B cell (primary cell): ENCODE measurements around the gene RGS1. TPM values are rescaled to one million over a fixed set of nuclear protein-coding genes. Genes with fewer than 3 reads are reported as not detected.

ENCODE experiments used
- ATAC-seq: fragments of 200-7000 bp; cut with Tn5 transposase; one replicate; pipeline ENCODE4 v1.10.0; 2021; ENCODE audit warnings: low read depth, mild to moderate bottlenecking, moderate number of reproducible peaks, moderate library complexity
- CTCF ChIA-PET: fragments of 350-600 bp; sonication (Branson Sonifier 250); formaldehyde crosslinking; loops from one replicate; lab custom pipeline; 2021; ENCODE audit warnings: antibody characterized with exemption, inconsistent platforms; lab: Charles Lee
- POLR2A ChIA-PET: fragments of 350-600 bp; sonication (Branson Sonifier 250); formaldehyde crosslinking; loops from one replicate; lab custom pipeline; 2021; ENCODE audit warnings: antibody characterized with exemption; lab: Charles Lee
- DNase-seq: peaks from one replicate; pipeline ENCODE4 v3.0.0; 2013
- H2AFZ ChIP-seq: 2 replicates; pipeline ENCODE4 v1.6.1; 2012; ENCODE audit warnings: mild to moderate bottlenecking, low read depth, low read length; ENCODE audit not compliant: insufficient read depth, poor library complexity, severe bottlenecking
- H3K27ac ChIP-seq, 2 donors: 1 replicate in 1 of 2; 2 replicates in 1 of 2; pipeline ENCODE4 v1.5.1; 2012 to 2013; ENCODE audit warnings: low read length in 2 of 2, mild to moderate bottlenecking in 2 of 2, moderate library complexity in 1 of 2
- H3K27me3 ChIP-seq, 4 experiments: fragments of 200-600 bp in 1 of 4; sonication (generic) in 1 of 4; replicated peaks in 1 of 4; 1 replicate in 2 of 4; 2 replicates in 2 of 4; pipeline versions ENCODE4 v1.6.1 to v1.7.0; 2013 to 2016; ENCODE audit warnings: low read length in 3 of 4, mild to moderate bottlenecking in 2 of 4, mixed read lengths in 1 of 4, moderate library complexity in 1 of 4; ENCODE audit not compliant: insufficient read depth in 4 of 4, control insufficient read depth in 3 of 4; ENCODE audit errors: control extremely low read depth in 1 of 4
- H3K36me3 ChIP-seq, 2 experiments: replicated peaks in 1 of 2; 1 replicate in 1 of 2; 2 replicates in 1 of 2; pipeline versions ENCODE4 v1.6.1 to v1.7.1; 2013; ENCODE audit warnings: low read length in 1 of 2; ENCODE audit not compliant: insufficient read depth in 2 of 2, control insufficient read depth in 1 of 2; ENCODE audit errors: control extremely low read depth in 1 of 2, extremely low read depth in 1 of 2
- H3K4me1 ChIP-seq, 2 donors: fragments of 200-600 bp in 1 of 2; sonication (generic) in 1 of 2; 1 replicate in 1 of 2; 2 replicates in 1 of 2; pipeline versions ENCODE4 v1.5.1 to v1.6.1; 2013 to 2017; ENCODE audit warnings: low read length in 2 of 2; ENCODE audit not compliant: control insufficient read depth in 2 of 2, insufficient read depth in 2 of 2
- H3K4me2 ChIP-seq: replicated peaks from 2 replicates; pipeline ENCODE3; 2012; ENCODE audit warnings: mild to moderate bottlenecking, low read depth, low read length; ENCODE audit not compliant: poor library complexity, severe bottlenecking
- H3K4me3 ChIP-seq, 5 experiments: fragments of 200-600 bp in 1 of 5; sonication (generic) in 1 of 5; 1 replicate in 3 of 5; 2 replicates in 2 of 5; pipeline versions ENCODE4 v1.5.1 to v1.7.0; 2011 to 2016; ENCODE audit warnings: low read length in 4 of 5, mild to moderate bottlenecking in 4 of 5, low read depth in 2 of 5, control low read depth in 1 of 5, moderate library complexity in 1 of 5; ENCODE audit not compliant: insufficient read depth in 1 of 5; ENCODE audit errors: control extremely low read depth in 1 of 5, extremely low read depth in 1 of 5
- H3K79me2 ChIP-seq: fragments of 200-600 bp; sonication (generic); one replicate; pipeline ENCODE4 v1.6.0; 2016; ENCODE audit warnings: low read length; ENCODE audit not compliant: control insufficient read depth, insufficient read depth
- H3K9ac ChIP-seq: fragments of 200-600 bp; sonication (generic); 2 replicates; pipeline ENCODE4 v1.6.1; 2017; ENCODE audit warnings: mild to moderate bottlenecking, low read length, moderate library complexity
- H3K9me3 ChIP-seq, 3 donors: one replicate each; pipeline versions ENCODE4 v1.6.1 to v1.7.1; 2013; ENCODE audit warnings: low read length in 2 of 3; ENCODE audit not compliant: control insufficient read depth in 2 of 3, insufficient read depth in 1 of 3; ENCODE audit errors: control extremely low read depth in 1 of 3
- H4K20me1 ChIP-seq: 2 replicates; pipeline ENCODE4 v1.6.0; 2012; ENCODE audit warnings: mild to moderate bottlenecking, low read length; ENCODE audit not compliant: insufficient read depth, control insufficient read depth, poor library complexity, severe bottlenecking
- H3K27ac Mint-ChIP-seq: one replicate; pipeline ENCODE4 v1.8.0; 2021; ENCODE audit warnings: mixed read lengths
- H3K27me3 Mint-ChIP-seq: one replicate; pipeline ENCODE4 v1.8.0; 2021; ENCODE audit warnings: mixed read lengths
- H3K4me1 Mint-ChIP-seq: one replicate; pipeline ENCODE4 v1.8.0; 2021; ENCODE audit warnings: mixed read lengths
- H3K4me3 Mint-ChIP-seq: one replicate; pipeline ENCODE4 v1.8.0; 2021; ENCODE audit warnings: mixed read lengths
- H3K9me3 Mint-ChIP-seq: one replicate; pipeline ENCODE4 v1.8.0; 2022; ENCODE audit warnings: mixed read lengths; ENCODE audit not compliant: insufficient read depth
- CTCF ChIP-seq: fragments of 200-600 bp; IDR thresholded peaks from one replicate; pipeline ENCODE4 v1.8.0; 2022; ENCODE audit warnings: antibody characterized with exemption, mild to moderate bottlenecking
- EZH2 ChIP-seq: IDR thresholded peaks from 2 replicates; pipeline ENCODE4 v1.6.1; 2012; ENCODE audit warnings: borderline replicate concordance, low read depth, mild to moderate bottlenecking, moderate library complexity, low read length; ENCODE audit not compliant: insufficient read depth, poor library complexity, severe bottlenecking
- WGBS: methylation state at CpG from one replicate; pipeline ENCODE4 v1.1.5; 2013; ENCODE audit warnings: missing lambda C conversion rate; ENCODE audit not compliant: insufficient coverage; 5-methylcytosine and 5-hydroxymethylcytosine counted together
- intact Hi-C: fragments of 100-400 bp; cut with micrococcal nuclease; formaldehyde crosslinking; loops from one replicate; pipeline ENCODE4 v1.10.0; 2022
- polyA plus RNA-seq: library from polyadenylated mRNA; depleted of rRNA; stranded (reverse); fragments of >200 nt; gene quantifications from 2 replicates; pipeline ENCODE4 v1.2.3, GENCODE V29; 2012
- total RNA-seq, 2 donors: library from RNA; stranded (reverse); fragments of 120-200 nt in 1 of 2; gene quantifications; 1 replicate in 1 of 2; 2 replicates in 1 of 2; pipeline versions ENCODE4 v1.2.3 to v1.2.4, GENCODE V29; 2013 to 2022

The RGS1 gene
- total and polyA plus RNA-seq, 2 donors (not counting 1 experiment from before 2014, with no cell fraction given) = 154 to 180 TPM

GRCh38 chr1:192602757-192603156 is 27.2 kb downstream of the RGS1 start:
- Mint-ChIP-seq H3K9me3 (no peaks in the 10 kb centered on the region), H3K27me3 (peaks cover 4% of the 10 kb centered on the region), H3K4me3 (no peak overlapping the region), H3K4me1 (peaks cover 29% of the 10 kb centered on the region), H3K27ac (no peak overlapping the region)
- Histone ChIP-seq H3K27ac (no peak overlapping the region), H3K9me3 (no peaks in the 10 kb centered on the region), H3K4me3 (no peak overlapping the region), H3K27me3 (peaks cover 0 to 12% (median 1%) of the 10 kb centered on the region in 4 experiments), H3K36me3 (no peaks in the 10 kb centered on the region), H3K79me2 (no peaks in the 10 kb centered on the region), H4K20me1 (no peaks in the 10 kb centered on the region), H3K4me1 (peaks cover 8 to 16% of the 10 kb centered on the region in 2 donors), H2AFZ (no peak overlapping the region), H3K4me2 (no peak overlapping the region), H3K9ac (no peak overlapping the region)
- DNase-seq = no peak
- ChIA-PET CTCF (interaction anchor here (1.0 to 1.5 kb wide), 4 partner anchors 96 to 129 kb away, joined by 3 to 4 read pairs (median 4); no protein-coding TSS in a partner anchor), POLR2A (no interaction called here)
- WGBS = 60% methylated on average over 1 of the region's 1 CpG
- intact Hi-C loops = no loop called here
- no peak for TF ChIP-seq EZH2
- TF ChIP-seq CTCF = no peak
- ATAC-seq = no peak

DNA sequence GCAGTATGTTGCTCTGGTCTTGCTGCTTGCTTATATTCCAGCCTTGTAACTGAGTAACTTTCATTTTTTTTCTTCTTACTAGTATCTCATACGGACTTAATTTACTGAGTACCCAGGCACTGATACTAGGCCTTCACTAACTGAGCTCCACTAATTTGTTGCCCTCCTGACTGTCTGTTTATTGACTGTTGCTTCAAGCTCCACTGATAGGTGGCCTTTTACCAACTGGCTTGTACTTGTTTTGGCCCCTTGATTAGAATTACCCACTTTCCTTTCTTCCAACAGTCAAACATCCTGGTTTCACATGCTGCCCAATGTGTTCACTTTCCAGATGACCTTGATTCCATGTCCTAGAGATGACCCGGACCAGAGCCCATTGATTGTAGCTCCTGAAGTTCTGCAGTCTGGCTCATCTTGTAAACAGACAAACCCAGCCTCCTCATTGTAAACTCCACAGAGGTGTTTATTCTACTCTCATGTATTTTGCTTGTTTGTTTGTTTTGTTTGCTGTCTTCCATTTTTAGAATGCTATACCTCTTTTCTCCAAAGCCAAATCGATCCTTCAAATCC is 27.7 kb downstream of the RGS1 start:
- Mint-ChIP-seq H3K4me1 (peaks cover 32% of the 10 kb centered on the region), H3K4me3 (no peak overlapping the region), H3K9me3 (no peaks in the 10 kb centered on the region), H3K27ac (no peak overlapping the region), H3K27me3 (peaks cover 4% of the 10 kb centered on the region)
- H3K9me3 ChIP-seq = no peaks in the 10 kb centered on the region
- no peaks in the 10 kb centered on the region for H3K36me3 ChIP-seq
- no peak overlapping the region for H3K4me3 ChIP-seq
- no peak overlapping the region for H3K27ac ChIP-seq
- peaks cover 0 to 12% (median 1%) of the 10 kb centered on the region in 4 experiments for H3K27me3 ChIP-seq
- H3K4me1 ChIP-seq = peaks cover 9 to 16% of the 10 kb centered on the region in 2 donors
- ATAC-seq (no peak), DNase-seq (no peak)
- ChIA-PET POLR2A (no interaction called here), CTCF (interaction anchor here (1.0 to 1.5 kb wide), 4 partner anchors 96 to 129 kb away, joined by 3 to 4 read pairs (median 4); no protein-coding TSS in a partner anchor)
- H3K4me2 ChIP-seq = no peak overlapping the region
- H2AFZ ChIP-seq = no peak overlapping the region
- TF ChIP-seq CTCF (no peak), EZH2 (no peak)
- no peaks in the 10 kb centered on the region for H4K20me1 ChIP-seq
- H3K79me2 ChIP-seq = no peaks in the 10 kb centered on the region
- WGBS = 100% methylated on average over 2 of the region's 3 CpGs
- intact Hi-C loops = no loop called here
- H3K9ac ChIP-seq = no peak overlapping the region
